Adrenal gland (tissue), 5 donors: Measurements from ENCODE around the gene RNF40.

Source experiments
- CTCF ChIP-seq, 6 experiments: fragments of 450-650 bp in 4 of 6; fragments of 200-600 bp in 2 of 6; sonication (generic) in 1 of 6; IDR thresholded peaks; 1 replicate in 5 of 6; 2 replicates in 1 of 6; pipeline versions ENCODE4 v1.5.1 to v1.8.0; 2016 to 2021; ENCODE audit warnings: antibody characterized with exemption in 6 of 6, mild to moderate bottlenecking in 2 of 6, moderate library complexity in 1 of 6
- POLR2A ChIP-seq, 2 donors: fragments of 450-650 bp; IDR thresholded peaks; one replicate each; pipeline ENCODE4 v1.6.1; 2017; ENCODE audit warnings: antibody characterized with exemption in 2 of 2, mild to moderate bottlenecking in 2 of 2, moderate library complexity in 1 of 2
- donor health status: DM: no; HTN: no; CAD: no.

DNA sequence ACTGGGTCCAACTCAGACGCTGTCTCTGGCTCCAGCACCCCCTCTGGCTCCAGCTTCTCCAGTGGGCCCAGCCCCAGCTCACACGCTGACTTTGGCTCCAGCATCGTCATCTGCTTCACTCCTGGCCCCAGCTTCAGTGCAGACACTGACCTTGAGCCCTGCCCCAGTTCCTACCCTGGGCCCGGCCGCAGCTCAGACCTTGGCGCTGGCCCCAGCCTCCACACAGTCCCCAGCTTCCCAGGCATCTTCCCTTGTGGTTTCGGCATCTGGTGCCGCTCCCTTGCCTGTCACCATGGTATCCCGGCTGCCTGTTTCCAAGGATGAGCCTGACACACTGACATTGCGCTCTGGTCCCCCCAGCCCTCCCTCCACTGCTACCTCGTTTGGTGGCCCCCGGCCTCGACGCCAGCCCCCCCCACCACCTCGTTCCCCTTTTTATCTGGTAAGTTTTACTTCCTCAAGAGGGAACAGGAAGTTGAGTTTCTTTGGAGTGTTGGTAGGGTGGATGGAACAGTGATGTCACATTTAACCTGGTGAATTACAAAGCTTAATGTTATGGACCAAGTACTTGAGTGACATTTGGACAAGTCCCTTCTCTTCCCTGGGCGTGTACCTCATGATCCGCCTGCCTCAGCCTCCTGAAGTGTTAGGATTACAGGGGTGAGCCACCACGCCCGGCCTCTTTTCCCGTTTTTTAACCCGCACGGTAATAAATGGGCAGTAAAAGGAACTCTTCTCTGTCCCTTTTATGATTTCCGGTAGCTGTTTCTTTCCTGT, 37.3 kb upstream of the RNF40 start:
- TF ChIP-seq CTCF (IDR thresholded peaks at IDR 0.05) (no peak), POLR2A (IDR thresholded peaks at IDR 0.05) (no peak)
